Ovary (tissue), 3 donors: ENCODE data around the gene BLOC1S3.

Experiments
- EP300 ChIP-seq: sonication (generic); formaldehyde crosslinking; IDR thresholded peaks from one replicate; pipeline ENCODE4 v1.6.1; 2017; ENCODE audit warnings: antibody characterized with exemption
- POLR2A ChIP-seq: fragments of 450-650 bp; IDR thresholded peaks from one replicate; pipeline ENCODE4 v1.6.1; 2017; ENCODE audit warnings: antibody characterized with exemption, mild to moderate bottlenecking, moderate library complexity
- TF ChIP-seq, protein P1 (sequence below), 3 donors: fragments of 450-650 bp in 2 of 3; fragments of 200-600 bp in 1 of 3; IDR thresholded peaks; one replicate each; pipeline versions ENCODE4 v1.5.1 to v1.8.0; 2016 to 2022; ENCODE audit warnings: antibody characterized with exemption in 3 of 3, mild to moderate bottlenecking in 1 of 3
- donor health status: DM: no; HTN: no; CAD: no.

DNA sequence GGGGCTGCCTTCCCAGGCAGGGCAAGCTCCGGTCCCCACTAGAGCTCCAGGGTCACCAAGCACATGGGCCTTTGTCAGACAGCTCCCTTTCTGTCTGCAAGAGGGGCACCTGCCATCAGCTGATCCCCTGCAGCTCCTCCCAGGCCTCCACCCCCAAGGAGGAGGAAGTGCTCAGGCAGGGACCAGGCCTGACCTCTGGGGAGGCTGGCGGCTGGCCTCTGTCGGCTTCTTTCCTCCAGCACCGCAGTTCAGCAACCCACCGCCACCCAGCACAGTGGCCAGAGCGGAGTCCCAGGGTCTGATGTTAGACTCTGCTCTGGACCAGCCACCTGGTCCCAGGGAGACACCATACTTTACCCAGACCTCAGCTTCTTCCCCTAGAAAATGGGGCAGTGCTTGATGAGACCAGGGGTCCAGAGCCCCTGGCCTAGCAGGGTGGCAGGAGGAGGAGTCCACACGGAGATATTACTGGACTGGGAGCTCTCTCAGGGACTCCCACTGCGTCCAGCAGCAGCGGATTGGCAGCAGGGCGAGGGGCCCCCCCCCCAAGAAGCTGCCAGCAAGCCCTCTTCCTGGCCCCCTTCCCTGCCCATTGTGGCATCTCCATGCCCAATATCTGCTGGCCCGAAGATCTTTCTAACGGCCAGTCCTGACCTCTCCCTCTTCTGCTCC, 41.9 kb upstream of the BLOC1S3 start:
- TF ChIP-seq, protein P1, sequence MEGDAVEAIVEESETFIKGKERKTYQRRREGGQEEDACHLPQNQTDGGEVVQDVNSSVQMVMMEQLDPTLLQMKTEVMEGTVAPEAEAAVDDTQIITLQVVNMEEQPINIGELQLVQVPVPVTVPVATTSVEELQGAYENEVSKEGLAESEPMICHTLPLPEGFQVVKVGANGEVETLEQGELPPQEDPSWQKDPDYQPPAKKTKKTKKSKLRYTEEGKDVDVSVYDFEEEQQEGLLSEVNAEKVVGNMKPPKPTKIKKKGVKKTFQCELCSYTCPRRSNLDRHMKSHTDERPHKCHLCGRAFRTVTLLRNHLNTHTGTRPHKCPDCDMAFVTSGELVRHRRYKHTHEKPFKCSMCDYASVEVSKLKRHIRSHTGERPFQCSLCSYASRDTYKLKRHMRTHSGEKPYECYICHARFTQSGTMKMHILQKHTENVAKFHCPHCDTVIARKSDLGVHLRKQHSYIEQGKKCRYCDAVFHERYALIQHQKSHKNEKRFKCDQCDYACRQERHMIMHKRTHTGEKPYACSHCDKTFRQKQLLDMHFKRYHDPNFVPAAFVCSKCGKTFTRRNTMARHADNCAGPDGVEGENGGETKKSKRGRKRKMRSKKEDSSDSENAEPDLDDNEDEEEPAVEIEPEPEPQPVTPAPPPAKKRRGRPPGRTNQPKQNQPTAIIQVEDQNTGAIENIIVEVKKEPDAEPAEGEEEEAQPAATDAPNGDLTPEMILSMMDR (IDR thresholded peaks at IDR 0.05), result no peak
- TF ChIP-seq POLR2A (no peak), EP300 (no peak)
